GM23338 (cell line): ENCODE data around the gene RPL10A.

Experiments used
- CREB1 ChIP-seq: fragments of 250-450 bp; sonication (Bioruptor Pico); IDR thresholded peaks from 2 replicates; pipeline ENCODE4 v1.5.0; 2020; ENCODE audit warnings: low read depth, mild to moderate bottlenecking, moderate library complexity
- EZH2 ChIP-seq: fragments of 200-600 bp; sonication (generic); IDR thresholded peaks from one replicate; pipeline ENCODE4 v1.8.0; 2017; ENCODE audit warnings: antibody characterized with exemption, mild to moderate bottlenecking, low read depth; ENCODE audit not compliant: unreplicated experiment
- EZH2phosphoT487 ChIP-seq: fragments of 200-600 bp; sonication (generic); IDR thresholded peaks from one replicate; pipeline ENCODE4 v1.8.1; 2018; ENCODE audit warnings: antibody characterized with exemption; ENCODE audit not compliant: unreplicated experiment
- JUNB ChIP-seq: IDR thresholded peaks from one replicate; pipeline ENCODE4 v1.6.1; 2016; ENCODE audit warnings: antibody characterized with exemption; ENCODE audit not compliant: unreplicated experiment
- NANOG ChIP-seq: IDR thresholded peaks from 2 replicates; pipeline ENCODE4 v1.6.1; 2016; ENCODE audit warnings: antibody characterized with exemption, borderline replicate concordance
- POLR2AphosphoS5 ChIP-seq: IDR thresholded peaks from 2 replicates; pipeline ENCODE4 v1.6.1; 2016; ENCODE audit warnings: antibody characterized with exemption, low read depth
- STAT1 ChIP-seq: IDR thresholded peaks from one replicate; pipeline ENCODE4 v1.6.1; 2016; ENCODE audit warnings: antibody characterized with exemption; ENCODE audit not compliant: unreplicated experiment
- ZNF114 ChIP-seq: fragments of 250-450 bp; sonication (Bioruptor Pico); IDR thresholded peaks from 2 replicates; pipeline ENCODE4 v1.5.0; 2020; ENCODE audit warnings: mild to moderate bottlenecking, moderate library complexity
- TF ChIP-seq, protein P1 (sequence below), 2 experiments: fragments of 200-600 bp in 1 of 2; sonication (generic) in 1 of 2; conservative IDR thresholded peaks; 2 replicates each; pipeline versions ENCODE4 v1.5.1 to v1.6.1; 2016 to 2017; ENCODE audit warnings: antibody characterized with exemption in 2 of 2, low read depth in 2 of 2, mild to moderate bottlenecking in 2 of 2, moderate library complexity in 1 of 2
- TF ChIP-seq, protein P2 (sequence below): IDR thresholded peaks from 2 replicates; pipeline ENCODE4 v1.6.1; 2016; ENCODE audit warnings: antibody characterized with exemption
- TF ChIP-seq, protein P3 (sequence below): IDR thresholded peaks from one replicate; pipeline ENCODE4 v1.6.1; 2018; ENCODE audit warnings: antibody characterized with exemption; ENCODE audit not compliant: unreplicated experiment

DNA sequence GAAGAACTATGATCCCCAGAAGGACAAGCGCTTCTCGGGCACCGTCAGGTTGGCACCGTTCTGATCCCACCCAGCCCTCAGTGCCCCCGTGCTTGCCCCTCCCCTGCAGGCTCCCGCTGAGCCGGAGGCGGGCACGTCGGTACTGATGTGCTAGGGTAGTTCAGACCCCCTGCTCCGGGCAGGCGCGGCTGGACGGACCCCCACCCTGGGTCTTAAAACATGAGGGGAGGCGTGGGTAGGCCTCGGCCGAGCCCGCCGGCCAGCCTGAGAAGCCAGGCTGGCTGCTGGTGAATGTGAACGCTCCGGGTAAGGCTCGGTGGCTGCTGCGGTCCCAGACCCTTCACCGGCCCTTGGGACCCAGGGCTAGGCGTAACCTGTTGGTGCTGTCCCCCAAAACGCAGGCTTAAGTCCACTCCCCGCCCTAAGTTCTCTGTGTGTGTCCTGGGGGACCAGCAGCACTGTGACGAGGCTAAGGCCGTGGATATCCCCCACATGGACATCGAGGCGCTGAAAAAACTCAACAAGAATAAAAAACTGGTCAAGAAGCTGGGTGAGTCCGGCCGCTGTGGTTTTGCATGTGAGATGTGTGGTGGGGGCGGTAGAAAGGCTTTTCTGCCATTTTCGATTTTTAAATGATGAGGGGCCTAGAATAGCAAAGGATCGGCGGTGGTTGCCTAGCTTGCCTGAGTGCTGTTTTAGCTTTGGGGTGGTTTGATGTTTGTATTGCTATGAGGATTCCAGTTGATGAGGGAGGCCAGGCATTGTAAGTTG, 964 bp downstream of the RPL10A start:
- TF ChIP-seq, protein P1, sequence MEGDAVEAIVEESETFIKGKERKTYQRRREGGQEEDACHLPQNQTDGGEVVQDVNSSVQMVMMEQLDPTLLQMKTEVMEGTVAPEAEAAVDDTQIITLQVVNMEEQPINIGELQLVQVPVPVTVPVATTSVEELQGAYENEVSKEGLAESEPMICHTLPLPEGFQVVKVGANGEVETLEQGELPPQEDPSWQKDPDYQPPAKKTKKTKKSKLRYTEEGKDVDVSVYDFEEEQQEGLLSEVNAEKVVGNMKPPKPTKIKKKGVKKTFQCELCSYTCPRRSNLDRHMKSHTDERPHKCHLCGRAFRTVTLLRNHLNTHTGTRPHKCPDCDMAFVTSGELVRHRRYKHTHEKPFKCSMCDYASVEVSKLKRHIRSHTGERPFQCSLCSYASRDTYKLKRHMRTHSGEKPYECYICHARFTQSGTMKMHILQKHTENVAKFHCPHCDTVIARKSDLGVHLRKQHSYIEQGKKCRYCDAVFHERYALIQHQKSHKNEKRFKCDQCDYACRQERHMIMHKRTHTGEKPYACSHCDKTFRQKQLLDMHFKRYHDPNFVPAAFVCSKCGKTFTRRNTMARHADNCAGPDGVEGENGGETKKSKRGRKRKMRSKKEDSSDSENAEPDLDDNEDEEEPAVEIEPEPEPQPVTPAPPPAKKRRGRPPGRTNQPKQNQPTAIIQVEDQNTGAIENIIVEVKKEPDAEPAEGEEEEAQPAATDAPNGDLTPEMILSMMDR (conservative IDR thresholded peaks at IDR 0.05; ENCODE audit: low read depth in 2 of 2), result no peak
- TF ChIP-seq EZH2phosphoT487, result no peak
- TF ChIP-seq POLR2AphosphoS5, result no peak
- TF ChIP-seq, protein P2, sequence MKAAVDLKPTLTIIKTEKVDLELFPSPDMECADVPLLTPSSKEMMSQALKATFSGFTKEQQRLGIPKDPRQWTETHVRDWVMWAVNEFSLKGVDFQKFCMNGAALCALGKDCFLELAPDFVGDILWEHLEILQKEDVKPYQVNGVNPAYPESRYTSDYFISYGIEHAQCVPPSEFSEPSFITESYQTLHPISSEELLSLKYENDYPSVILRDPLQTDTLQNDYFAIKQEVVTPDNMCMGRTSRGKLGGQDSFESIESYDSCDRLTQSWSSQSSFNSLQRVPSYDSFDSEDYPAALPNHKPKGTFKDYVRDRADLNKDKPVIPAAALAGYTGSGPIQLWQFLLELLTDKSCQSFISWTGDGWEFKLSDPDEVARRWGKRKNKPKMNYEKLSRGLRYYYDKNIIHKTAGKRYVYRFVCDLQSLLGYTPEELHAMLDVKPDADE, result no peak
- TF ChIP-seq CREB1 (CRISPR knock-in tag), result no peak
- TF ChIP-seq EZH2, result no peak
- TF ChIP-seq, protein P3, sequence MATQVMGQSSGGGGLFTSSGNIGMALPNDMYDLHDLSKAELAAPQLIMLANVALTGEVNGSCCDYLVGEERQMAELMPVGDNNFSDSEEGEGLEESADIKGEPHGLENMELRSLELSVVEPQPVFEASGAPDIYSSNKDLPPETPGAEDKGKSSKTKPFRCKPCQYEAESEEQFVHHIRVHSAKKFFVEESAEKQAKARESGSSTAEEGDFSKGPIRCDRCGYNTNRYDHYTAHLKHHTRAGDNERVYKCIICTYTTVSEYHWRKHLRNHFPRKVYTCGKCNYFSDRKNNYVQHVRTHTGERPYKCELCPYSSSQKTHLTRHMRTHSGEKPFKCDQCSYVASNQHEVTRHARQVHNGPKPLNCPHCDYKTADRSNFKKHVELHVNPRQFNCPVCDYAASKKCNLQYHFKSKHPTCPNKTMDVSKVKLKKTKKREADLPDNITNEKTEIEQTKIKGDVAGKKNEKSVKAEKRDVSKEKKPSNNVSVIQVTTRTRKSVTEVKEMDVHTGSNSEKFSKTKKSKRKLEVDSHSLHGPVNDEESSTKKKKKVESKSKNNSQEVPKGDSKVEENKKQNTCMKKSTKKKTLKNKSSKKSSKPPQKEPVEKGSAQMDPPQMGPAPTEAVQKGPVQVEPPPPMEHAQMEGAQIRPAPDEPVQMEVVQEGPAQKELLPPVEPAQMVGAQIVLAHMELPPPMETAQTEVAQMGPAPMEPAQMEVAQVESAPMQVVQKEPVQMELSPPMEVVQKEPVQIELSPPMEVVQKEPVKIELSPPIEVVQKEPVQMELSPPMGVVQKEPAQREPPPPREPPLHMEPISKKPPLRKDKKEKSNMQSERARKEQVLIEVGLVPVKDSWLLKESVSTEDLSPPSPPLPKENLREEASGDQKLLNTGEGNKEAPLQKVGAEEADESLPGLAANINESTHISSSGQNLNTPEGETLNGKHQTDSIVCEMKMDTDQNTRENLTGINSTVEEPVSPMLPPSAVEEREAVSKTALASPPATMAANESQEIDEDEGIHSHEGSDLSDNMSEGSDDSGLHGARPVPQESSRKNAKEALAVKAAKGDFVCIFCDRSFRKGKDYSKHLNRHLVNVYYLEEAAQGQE, result no peak
- no peak for TF ChIP-seq JUNB
- TF ChIP-seq STAT1, result no peak
- no peak for TF ChIP-seq ZNF114 (CRISPR knock-in tag)
- no peak for TF ChIP-seq NANOG
